EH (cell line): ENCODE data around the gene TTC28.

Experiments used
- DNase-seq: peaks from one replicate; pipeline ENCODE4 v3.0.0-alpha.2; 2015; ENCODE audit warnings: low read depth

Gene TTC28

DNA sequence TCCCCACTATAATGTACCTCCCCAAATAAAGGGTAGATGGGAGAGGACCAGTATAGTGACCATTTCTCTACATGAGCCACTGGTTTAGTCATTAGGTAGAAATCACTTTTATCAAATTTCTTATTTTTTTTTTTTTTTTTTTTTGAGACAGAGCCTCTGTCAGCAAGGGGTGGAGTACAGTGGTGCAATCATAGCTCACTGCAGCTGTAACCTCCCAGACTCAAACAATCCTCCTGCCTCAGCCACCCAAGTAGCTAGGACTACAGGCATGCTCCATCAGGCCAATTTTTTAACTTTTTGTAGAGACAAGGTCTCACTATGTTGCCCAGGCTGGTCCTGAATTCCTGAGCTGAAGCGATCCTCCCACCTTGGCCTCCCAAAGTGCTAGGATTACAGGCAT, 322.4 kb downstream of the TTC28 start:
- DNase-seq, result no peak

DNA sequence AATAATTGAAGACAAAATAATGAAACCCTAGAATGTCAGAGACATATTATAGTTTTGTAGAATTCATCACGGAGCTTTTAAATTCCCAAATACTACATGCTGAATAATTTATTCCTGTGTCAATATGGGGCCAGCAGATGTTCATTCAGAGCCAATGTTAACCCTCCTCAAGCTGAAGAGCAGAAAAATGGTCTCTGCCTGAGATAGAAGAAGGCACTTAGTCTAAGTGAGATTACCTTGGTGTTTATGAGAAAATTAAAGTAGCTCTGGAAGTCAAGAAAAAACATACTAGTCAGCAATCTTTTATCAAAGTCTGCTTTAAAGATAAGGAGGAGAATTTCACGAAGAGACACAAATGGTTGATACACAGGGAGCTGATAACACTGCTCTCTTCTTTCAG, 328.2 kb downstream of the TTC28 start:
- no peak for DNase-seq

GRCh38 chr22:28348613-28349609, 330.7 kb downstream of the TTC28 start:
- no peak for DNase-seq

DNA sequence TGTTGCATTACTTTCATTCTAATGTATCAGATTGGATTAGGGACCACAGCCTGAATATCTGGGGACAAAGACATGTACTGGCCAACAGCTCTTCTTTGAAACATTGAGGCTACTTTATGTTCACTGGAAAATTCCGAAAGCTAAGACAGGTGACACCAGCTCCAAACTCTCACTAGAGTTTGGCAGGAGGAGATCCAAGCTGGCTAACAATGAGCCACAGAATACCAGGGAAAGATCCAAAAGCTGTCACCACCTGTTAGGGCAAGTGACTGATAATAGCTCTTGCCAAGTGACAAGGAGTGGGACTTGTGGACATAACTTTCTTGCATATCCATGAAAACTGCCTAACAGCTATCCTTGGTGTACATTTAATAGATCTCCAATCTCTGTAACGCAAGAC, 333.3 kb downstream of the TTC28 start:
- DNase-seq, result no peak

DNA sequence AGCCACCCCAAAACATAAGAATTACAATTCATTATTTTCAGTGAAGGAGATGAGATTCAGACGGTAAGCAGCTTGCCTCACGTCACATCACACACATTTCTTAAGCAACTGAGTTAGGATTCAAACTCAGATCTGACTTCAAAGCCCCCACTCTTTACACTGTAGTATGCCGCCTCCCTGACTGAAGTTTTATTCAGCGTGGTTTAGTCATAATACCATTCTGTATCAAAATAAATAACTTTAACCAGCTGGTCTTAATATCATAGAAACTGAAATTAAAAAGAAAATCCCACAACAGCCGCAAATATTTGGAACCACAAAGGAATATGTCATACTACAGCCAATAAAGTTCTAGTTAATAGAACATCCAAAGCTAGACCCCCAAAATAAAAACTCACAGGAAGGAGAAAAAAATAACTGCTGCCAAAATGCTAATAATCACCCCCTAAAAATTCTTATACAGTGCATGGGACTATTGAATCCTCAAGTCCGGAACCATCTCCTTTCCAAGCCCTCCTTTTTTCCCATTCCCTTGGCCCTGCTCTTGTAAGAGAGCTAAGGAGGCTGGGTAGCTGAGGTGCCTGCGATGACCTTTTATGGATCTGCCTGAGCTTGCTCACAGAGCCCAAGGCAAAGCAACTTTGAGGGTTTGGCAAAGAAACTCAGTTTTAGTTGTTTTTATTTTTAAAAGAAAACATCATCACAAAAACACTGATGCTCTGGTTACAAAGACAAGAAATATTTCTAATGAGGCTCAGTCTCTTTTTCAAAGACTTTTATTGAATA, 334.5 kb downstream of the TTC28 start:
- peak; percentile 41 for DNase-seq

DNA sequence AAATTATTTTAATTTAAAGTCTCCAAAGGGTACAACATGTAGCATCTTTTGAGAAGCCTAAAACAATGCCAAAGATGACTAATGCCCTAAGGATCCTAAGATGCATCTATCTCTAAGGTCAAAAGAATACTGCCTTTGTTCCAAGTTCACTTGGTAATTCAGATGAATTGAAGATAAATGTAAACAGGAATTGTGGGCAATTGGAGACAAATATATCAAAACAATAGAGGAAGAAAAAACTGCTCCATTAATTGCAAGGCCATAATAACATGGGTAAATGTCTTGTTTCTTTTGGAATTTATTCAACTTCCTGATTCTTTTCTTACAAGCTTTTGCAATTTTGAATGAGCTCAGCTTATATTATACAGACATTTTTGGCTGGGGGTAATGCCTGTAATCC, 338.6 kb downstream of the TTC28 start:
- peak; percentile 61 for DNase-seq

GRCh38 chr22:28333088-28333487, 346.6 kb downstream of the TTC28 start:
- no peak for DNase-seq

DNA sequence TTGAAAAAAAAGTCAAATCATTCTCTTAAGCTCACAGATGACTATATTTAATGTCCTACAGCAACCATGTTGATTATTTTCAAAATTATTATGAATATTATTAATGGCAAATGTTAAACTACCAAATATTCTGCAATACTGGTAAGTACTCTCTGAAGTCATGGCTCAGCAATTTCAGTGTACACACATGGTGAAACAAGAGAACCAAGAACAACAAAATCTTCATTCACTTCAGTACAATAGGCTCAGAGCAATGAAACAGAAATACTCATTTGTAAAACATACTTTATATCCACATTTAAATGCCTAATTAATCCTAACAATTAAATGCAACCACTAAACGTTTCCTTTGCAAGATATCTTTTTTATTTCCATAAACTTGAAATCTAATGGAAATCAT, 347.2 kb downstream of the TTC28 start:
- DNase-seq, result no peak

DNA sequence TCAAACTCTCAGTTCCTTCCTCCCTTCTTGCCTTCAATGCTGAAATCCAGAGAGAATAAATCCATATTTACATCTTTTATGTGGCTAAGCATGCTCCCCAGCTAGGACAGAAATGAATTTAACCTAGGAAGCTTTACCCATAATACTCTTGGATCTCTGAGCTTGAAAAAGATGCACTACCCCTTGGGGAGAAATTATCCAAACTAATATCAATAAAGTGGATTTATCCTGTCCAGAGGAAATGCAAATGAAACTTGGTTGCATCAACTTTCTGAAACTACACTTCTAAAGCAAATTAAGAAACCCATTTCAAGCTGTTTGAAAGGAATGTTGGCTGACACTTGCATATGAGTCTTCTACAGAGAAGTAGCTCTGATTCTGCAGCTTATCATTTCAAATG, 347.9 kb downstream of the TTC28 start:
- no peak for DNase-seq

- peak; percentile 72 for DNase-seq
These were observed 350.2 kb downstream of the TTC28 start for GRCh38 chr22:28329186-28330073.

DNA sequence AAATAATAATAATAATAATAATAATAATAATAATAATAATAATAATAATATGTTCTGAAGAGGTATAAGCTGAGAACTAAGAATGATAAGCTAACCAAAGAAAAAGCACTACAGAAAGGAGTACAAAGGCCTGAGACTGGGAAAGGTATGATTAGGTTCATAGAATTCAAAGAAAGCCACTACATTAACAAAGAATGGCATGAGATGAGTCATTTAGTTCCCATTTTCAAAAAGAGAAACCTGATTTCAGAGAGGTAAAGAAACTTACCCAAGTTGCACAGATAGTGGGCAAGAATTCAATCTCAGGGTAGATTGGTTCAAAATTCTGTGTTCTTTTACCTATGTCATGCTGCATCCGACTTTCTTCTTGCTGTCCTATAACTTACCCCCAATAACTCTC, 350.9 kb downstream of the TTC28 start:
- DNase-seq, result no peak

GRCh38 chr22:28316014-28316413, 363.6 kb downstream of the TTC28 start:
- no peak for DNase-seq

- DNase-seq, result no peak
These were observed 364.7 kb downstream of the TTC28 start for GRCh38 chr22:28314959-28315358.

- DNase-seq, result no peak
These were observed 369.3 kb downstream of the TTC28 start for GRCh38 chr22:28310299-28310698.

GRCh38 chr22:28299753-28300152, 379.9 kb downstream of the TTC28 start:
- DNase-seq, result no peak

DNA sequence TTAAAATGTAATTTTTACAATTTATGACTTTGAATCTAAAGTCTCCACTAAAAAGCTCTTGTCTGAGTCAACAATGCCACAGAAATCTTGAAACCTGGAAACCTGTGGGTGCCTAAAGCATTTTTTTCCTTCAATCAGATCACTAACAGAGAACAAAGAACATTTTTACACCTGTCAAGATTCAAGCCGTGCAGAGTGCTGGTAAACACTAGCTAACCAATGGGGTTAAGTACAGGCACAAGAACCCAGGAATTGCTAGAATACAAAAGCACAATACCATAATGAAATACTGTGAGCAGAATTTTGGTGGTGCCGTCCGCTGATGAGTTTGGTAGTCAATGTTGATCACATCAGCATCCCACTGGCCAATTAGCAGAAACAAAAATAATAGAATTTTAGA, 380.3 kb downstream of the TTC28 start:
- DNase-seq, result no peak

DNA sequence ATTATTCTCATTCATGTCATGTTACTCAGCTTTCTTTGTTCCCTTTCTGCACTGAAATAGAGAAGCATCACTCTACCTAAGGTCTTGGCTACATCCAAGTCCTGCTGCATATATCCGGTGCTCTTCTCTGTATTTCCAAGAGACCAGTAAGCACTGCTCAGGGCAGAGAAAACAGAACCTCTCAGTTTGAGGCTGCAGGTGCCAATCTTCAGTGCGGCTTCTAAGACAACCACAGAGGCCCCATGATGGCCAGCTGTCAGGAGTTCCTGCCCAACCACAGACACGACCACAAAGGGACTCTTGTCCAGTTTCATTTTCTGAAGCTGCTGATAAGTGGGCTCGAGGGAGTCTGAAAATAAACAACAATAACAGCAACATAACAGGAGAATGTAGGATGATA, 382.1 kb downstream of the TTC28 start:
- DNase-seq, result no peak

DNA sequence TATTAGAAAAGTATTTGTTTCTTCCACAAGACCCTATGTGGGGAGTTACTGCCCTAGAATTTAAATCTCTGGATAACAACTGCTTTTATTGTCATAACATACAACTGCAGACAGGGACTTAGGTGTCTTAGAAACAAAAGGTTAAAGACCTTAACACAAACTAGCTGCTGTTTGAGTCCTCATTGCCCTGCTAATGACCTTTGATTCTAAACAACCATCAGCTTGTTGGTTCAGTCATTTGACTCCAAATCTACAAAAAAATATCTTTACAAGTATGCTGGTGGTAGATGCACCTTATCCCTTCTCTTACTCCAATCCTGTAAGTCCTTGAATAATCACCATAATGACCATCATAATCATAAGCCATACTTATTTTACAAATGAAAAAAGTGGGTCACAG, 383.2 kb downstream of the TTC28 start:
- DNase-seq, result no peak

DNA sequence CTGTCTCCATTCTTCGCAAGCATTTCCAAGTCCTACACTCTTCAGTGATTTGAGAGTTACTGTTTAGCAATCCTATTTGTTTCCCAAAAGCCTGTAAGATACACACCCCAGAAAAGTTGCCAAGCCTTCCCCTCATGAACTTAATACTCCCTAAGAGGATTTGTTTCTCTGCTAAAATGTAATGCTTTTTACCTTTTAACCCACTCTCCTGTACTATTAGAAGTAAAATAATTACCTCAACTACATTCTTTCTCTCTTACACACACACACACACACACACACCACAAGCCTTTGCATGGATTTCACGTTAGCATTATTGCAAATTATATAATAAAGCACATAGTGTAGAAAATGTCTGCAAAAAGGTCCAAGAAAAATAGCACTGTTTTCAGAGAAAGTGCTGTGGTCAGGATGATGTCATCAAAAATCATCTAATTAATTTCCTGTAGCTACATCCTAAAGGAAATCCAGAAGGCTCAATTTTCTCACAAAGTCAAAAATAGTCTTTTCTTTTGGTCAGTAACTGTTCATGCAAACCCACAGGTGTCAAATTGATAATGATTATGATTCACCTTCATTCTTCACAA, 396.5 kb downstream of the TTC28 start:
- DNase-seq, result peak; percentile 69

GRCh38 chr22:28282405-28283067, 397.1 kb downstream of the TTC28 start:
- peak; percentile 64 for DNase-seq

DNA sequence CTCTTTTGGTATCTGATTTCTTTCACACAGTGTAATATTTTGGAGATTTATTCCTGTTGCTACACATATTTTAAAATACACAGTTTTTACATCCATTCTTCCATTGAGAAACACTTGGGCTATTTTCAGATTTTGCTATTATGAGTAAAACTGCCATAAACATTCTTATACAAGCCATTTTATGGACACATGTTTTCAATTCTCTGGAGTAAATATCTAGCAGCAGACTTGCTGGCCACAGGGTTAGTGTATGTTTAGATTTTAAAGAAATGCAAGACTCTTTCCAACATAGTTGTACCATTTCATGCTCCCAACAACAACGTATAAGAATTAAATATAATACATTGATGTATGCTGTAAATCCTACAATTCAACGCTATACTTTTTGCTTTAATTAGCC, 399.8 kb downstream of the TTC28 start:
- DNase-seq, result peak; percentile 64
